Ishikawa (cell line): Measurements from ENCODE around the gene SH2D6.
A peak's percentile ranks its signal among the peaks of the same experiment; 100 is the strongest.

Experiments
- CEBPB ChIP-seq: IDR thresholded peaks from 2 replicates; pipeline ENCODE4 v1.6.1; 2012
- CREB1 ChIP-seq: IDR thresholded peaks from 2 replicates; pipeline ENCODE4 v1.6.1; 2012; ENCODE audit warnings: low read depth
- EGR1 ChIP-seq: IDR thresholded peaks from 2 replicates; pipeline ENCODE4 v1.6.1; 2012
- EP300 ChIP-seq: IDR thresholded peaks from 2 replicates; pipeline ENCODE4 v1.6.1; 2012; ENCODE audit warnings: borderline replicate concordance
- FOXM1 ChIP-seq: IDR thresholded peaks from 2 replicates; pipeline ENCODE4 v1.6.1; 2012; ENCODE audit warnings: low read depth, borderline replicate concordance
- NFIC ChIP-seq: IDR thresholded peaks from 2 replicates; pipeline ENCODE4 v1.6.1; 2012
- RAD21 ChIP-seq: IDR thresholded peaks from 2 replicates; pipeline ENCODE4 v1.6.1; 2012; ENCODE audit warnings: low read depth
- TAF1 ChIP-seq: IDR thresholded peaks from 2 replicates; pipeline ENCODE4 v1.6.1; 2012; ENCODE audit warnings: low read depth, mild to moderate bottlenecking
- TCF12 ChIP-seq: IDR thresholded peaks from 2 replicates; pipeline ENCODE4 v1.6.1; 2012; ENCODE audit warnings: low read depth
- TEAD4 ChIP-seq: IDR thresholded peaks from 2 replicates; pipeline ENCODE4 v1.6.1; 2012
- YY1 ChIP-seq: IDR thresholded peaks from 2 replicates; pipeline ENCODE4 v1.6.1; 2012; ENCODE audit warnings: low read depth
- ZBTB7A ChIP-seq: IDR thresholded peaks from 2 replicates; pipeline ENCODE4 v1.6.1; 2012; ENCODE audit warnings: low read depth
- TF ChIP-seq, protein P1 (sequence below): IDR thresholded peaks from 2 replicates; pipeline ENCODE4 v1.6.1; 2012; ENCODE audit warnings: low read depth, mild to moderate bottlenecking
- TF ChIP-seq, protein P2 (sequence below): IDR thresholded peaks from 2 replicates; pipeline ENCODE4 v1.6.1; 2012
- TF ChIP-seq, protein P3 (sequence below): IDR thresholded peaks from 2 replicates; pipeline ENCODE4 v1.6.1; 2012

The SH2D6 gene

DNA sequence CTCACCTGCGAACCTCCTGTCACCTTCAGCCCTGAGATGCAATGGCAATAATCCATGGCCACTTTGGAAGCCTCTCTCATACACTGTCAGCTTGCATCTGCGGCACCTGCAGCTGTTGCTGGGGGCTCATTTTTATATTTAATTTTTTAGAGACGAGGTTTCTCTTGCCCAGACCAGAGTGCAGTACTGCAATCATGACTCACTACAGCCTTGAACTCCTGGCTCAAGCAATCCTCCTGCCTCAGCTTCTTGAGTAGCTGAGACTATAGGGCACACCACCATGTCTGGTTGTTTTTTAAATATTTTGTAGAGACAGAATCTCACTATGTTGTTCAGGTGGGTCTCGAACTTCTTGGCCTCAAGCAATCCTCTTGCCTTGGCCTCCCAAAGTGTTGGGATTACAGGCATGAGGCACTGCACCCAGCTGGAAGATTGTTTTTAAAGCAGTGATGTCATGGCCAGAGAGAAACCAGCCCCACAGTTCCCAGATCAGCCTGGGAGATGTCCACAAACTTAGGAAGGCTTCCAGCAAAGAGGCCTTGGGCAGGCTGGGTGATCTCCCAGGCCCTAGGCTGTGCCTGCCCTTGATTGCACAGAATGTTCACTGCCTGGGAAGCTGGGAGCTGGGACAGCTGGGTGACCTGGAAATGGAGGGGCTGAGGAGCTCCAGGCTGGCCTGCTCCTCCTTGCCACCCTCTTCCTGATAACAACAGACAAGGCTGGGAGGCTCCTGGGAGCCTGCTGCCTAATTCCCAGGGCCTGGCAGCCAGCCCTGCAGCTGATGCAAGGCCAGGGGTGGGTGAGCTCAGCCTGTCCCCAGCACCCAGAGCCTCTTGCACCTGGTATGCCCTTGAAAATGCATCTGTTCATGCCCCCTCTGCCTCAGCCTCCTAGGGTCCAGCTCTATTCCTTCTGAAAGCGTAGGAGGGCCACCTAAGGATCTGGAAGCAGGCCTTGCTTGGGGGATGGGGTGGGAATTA, 27.1 kb downstream of the SH2D6 start:
- TF ChIP-seq CREB1 (no peak), EGR1 (no peak), NFIC (0 out of 2 replicates have a peak, but pooled peaks have one; percentile 15), TCF12 (no peak), CEBPB (0 out of 2 replicates have a peak, but pooled peaks have one; percentile 37), RAD21 (no peak), TEAD4 (no peak), ZBTB7A (no peak)
- TF ChIP-seq, protein P1, sequence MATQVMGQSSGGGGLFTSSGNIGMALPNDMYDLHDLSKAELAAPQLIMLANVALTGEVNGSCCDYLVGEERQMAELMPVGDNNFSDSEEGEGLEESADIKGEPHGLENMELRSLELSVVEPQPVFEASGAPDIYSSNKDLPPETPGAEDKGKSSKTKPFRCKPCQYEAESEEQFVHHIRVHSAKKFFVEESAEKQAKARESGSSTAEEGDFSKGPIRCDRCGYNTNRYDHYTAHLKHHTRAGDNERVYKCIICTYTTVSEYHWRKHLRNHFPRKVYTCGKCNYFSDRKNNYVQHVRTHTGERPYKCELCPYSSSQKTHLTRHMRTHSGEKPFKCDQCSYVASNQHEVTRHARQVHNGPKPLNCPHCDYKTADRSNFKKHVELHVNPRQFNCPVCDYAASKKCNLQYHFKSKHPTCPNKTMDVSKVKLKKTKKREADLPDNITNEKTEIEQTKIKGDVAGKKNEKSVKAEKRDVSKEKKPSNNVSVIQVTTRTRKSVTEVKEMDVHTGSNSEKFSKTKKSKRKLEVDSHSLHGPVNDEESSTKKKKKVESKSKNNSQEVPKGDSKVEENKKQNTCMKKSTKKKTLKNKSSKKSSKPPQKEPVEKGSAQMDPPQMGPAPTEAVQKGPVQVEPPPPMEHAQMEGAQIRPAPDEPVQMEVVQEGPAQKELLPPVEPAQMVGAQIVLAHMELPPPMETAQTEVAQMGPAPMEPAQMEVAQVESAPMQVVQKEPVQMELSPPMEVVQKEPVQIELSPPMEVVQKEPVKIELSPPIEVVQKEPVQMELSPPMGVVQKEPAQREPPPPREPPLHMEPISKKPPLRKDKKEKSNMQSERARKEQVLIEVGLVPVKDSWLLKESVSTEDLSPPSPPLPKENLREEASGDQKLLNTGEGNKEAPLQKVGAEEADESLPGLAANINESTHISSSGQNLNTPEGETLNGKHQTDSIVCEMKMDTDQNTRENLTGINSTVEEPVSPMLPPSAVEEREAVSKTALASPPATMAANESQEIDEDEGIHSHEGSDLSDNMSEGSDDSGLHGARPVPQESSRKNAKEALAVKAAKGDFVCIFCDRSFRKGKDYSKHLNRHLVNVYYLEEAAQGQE, result no peak
- TF ChIP-seq, protein P2, sequence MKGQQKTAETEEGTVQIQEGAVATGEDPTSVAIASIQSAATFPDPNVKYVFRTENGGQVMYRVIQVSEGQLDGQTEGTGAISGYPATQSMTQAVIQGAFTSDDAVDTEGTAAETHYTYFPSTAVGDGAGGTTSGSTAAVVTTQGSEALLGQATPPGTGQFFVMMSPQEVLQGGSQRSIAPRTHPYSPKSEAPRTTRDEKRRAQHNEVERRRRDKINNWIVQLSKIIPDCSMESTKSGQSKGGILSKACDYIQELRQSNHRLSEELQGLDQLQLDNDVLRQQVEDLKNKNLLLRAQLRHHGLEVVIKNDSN, result no peak
- TF ChIP-seq, protein P3, sequence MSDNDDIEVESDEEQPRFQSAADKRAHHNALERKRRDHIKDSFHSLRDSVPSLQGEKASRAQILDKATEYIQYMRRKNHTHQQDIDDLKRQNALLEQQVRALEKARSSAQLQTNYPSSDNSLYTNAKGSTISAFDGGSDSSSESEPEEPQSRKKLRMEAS, result no peak

DNA sequence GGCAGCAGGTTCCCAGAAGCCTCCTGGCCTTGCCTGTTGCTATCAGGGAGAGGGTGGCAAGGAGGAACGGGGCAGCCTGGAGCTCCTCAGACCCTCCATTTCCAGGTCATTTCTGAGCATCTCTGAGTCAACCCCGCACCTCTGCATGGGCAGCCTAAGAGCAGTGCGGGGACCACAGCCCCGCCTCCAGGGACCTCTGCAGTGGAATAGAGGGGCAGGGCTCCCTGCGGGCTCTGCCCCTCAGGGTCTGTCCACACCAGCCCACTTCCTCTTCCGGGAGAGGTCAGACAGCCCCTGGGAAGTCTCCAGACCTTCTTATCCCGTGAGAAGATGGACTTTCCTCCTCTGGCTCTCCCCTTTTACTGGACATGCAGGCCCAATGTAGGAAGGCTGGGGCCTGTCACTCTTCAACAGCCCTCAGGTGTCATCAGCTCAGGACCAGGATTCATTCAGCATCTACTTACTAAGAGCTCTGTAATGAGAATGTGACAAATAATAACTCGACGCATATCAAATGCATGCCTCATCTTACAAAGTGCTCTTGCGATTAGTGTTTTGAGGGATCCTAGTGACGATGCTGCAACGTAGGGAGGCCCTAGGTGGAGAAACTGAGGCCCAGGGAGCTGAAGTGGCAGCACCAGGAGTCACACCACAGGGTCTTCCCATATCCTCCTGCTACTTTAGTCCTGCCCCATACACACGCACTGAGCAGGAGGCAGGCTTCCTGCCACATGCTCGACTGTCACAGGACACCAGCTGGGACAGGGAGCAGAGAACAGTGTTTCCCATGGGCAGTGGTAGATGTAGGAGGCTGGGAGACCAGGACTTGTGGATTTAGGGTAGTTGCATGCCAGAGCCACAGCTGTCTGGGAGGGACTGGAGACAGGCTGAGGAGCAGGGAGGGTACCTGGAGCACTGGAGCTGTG, 28.0 kb downstream of the SH2D6 start:
- TF ChIP-seq ZBTB7A, result 0 out of 2 replicates have a peak, but pooled peaks have one; percentile 22
- TF ChIP-seq RAD21, result no peak

DNA sequence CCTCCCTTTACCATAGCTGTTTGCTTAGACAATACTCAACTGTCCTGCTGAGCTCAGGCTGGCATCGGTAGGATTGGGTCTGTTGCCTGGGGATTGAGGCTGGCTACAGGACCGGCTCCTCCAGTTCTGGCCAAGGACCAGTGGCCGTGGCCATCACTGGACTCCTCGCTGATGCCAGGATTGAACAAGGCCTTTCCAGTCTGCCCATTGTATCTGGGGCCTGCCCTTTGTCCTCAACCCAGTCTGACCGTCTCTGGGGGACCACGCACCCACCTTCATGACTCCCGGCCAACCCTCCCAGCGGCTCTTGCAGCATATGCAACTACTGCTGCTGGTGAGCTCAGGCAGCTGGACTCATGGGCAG, 28.7 kb downstream of the SH2D6 start:
- no peak for TF ChIP-seq YY1
- TF ChIP-seq NFIC, result no peak
- TF ChIP-seq, protein P2, result no peak
- no peak for TF ChIP-seq TCF12
- TF ChIP-seq TEAD4, result no peak
- no peak for TF ChIP-seq TAF1
- TF ChIP-seq EGR1, result no peak
- TF ChIP-seq, protein P1, result no peak
- TF ChIP-seq ZBTB7A, result no peak
- TF ChIP-seq, protein P3, result no peak
- no peak for TF ChIP-seq FOXM1
- TF ChIP-seq CREB1, result no peak
- no peak for TF ChIP-seq EP300
- no peak for TF ChIP-seq RAD21
- no peak for TF ChIP-seq CEBPB

DNA sequence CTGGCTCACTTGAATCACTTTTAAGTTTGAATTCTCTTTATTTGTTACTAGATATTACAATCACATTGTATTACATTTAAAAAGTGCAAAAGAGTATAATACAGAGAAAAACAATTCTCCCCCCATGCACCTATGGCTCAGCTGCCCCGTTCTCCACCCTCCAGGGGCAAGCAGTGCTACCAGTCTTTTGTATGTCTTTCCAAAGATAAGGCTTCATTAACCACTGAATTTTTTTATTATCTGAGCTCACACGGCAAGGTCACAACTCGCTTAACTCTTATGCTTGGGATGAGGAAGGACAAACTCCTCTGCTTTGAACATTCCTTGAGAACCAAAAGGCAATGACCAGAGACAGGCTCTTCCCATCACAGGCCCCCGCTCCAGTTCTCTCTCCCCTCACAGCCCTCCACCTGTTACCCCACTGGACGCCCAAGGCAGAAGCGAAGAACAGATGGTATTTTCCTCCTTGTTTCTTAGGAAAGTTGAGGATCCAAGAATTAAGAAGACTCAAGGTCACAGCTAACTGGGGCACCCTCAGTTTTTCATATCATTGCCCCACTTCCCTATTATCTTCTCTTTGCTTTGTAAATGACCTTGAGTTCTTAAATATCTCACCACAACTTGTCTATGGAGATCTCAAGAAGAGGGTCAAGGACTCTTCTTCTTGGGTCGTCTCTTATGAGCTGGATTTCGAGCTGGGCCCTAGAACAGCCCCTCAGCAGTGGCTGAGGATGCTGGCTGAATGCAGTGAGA, 30.1 kb downstream of the SH2D6 start:
- TF ChIP-seq CREB1, result no peak
- no peak for TF ChIP-seq NFIC
- no peak for TF ChIP-seq TEAD4

DNA sequence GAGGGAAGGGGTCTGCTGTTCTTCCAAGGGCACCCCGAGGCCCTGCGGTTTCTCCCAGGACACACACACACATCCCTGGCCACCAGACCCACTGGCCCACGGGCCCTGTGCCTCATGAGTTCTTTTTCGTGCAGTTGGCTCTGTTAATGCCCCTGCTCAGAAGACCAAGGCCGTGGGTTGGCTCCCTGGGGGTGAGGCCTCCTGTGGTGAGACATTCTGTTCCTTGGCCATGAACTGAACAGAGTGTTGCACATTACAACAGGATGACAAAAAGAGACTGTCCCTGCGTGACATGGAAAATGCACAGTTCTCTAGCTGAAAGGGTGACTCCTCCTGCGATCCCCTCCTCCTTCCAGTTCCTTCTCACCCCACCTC, 30.7 kb downstream of the SH2D6 start:
- TF ChIP-seq TEAD4 (no peak), TAF1 (no peak), CEBPB (no peak), RAD21 (no peak), ZBTB7A (no peak), TCF12 (no peak), EP300 (no peak), CREB1 (no peak), EGR1 (no peak), NFIC (no peak), FOXM1 (no peak), YY1 (no peak)
- TF ChIP-seq, protein P3, result no peak
- TF ChIP-seq, protein P2, result no peak
- TF ChIP-seq, protein P1, result no peak
